Glutamatergic neuron (in vitro differentiated cells): ENCODE data around the gene EVPL. TPM values are rescaled to one million over a fixed set of nuclear protein-coding genes. Genes with fewer than 3 reads are reported as not detected.

ENCODE experiments used
- DNase-seq: peaks from one replicate; pipeline ENCODE4 v3.0.0; 2022
- H3K27ac Mint-ChIP-seq: one replicate; pipeline ENCODE4 v1.8.0; 2020; ENCODE audit warnings: mild to moderate bottlenecking, mixed read lengths, inconsistent platforms; ENCODE audit not compliant: unreplicated experiment
- H3K27me3 Mint-ChIP-seq: one replicate; pipeline ENCODE4 v1.8.0; 2020; ENCODE audit warnings: mild to moderate bottlenecking, moderate library complexity, mixed read lengths, inconsistent platforms; ENCODE audit not compliant: unreplicated experiment
- H3K36me3 Mint-ChIP-seq: one replicate; pipeline ENCODE4 v1.8.0; 2020; ENCODE audit warnings: mild to moderate bottlenecking, mixed read lengths, inconsistent platforms; ENCODE audit not compliant: unreplicated experiment
- H3K4me1 Mint-ChIP-seq: one replicate; pipeline ENCODE4 v1.8.0; 2020; ENCODE audit warnings: mild to moderate bottlenecking, low read depth, mixed read lengths, inconsistent platforms; ENCODE audit not compliant: unreplicated experiment
- H3K4me3 Mint-ChIP-seq: one replicate; pipeline ENCODE4 v1.8.0; 2020; ENCODE audit warnings: mild to moderate bottlenecking, mixed read lengths, inconsistent platforms; ENCODE audit not compliant: unreplicated experiment
- H3K9me3 Mint-ChIP-seq: one replicate; pipeline ENCODE4 v1.8.0; 2020; ENCODE audit warnings: mild to moderate bottlenecking, moderate library complexity, mixed read lengths, inconsistent platforms; ENCODE audit not compliant: unreplicated experiment
- CTCF ChIP-seq: fragments of 200-600 bp; sonication (generic); IDR thresholded peaks from one replicate; pipeline ENCODE4 v1.5.0; 2021; ENCODE audit not compliant: partially characterized antibody, unreplicated experiment
- total RNA-seq: library from RNA; stranded (reverse); fragmentation: NEBNext Ultra II Directional; extraction: Animal tissue kit (Norgen Biotek cat#: 25700); gene quantifications from one replicate; pipeline ENCODE4 v1.2.1, GENCODE V29; 2021; ENCODE audit not compliant: unreplicated experiment

The EVPL gene
- total RNA-seq, 1 donor from 2014 or later, result not detected

GRCh38 chr17:76056882-76057281 lies 29.8 kb upstream of the EVPL start:
- Mint-ChIP-seq H3K4me3 (no peak overlapping the region), H3K4me1 (no peaks in the 10 kb centered on the region), H3K9me3 (no peaks in the 10 kb centered on the region), H3K27ac (no peak overlapping the region), H3K27me3 (no peaks in the 10 kb centered on the region), H3K36me3 (no peaks in the 10 kb centered on the region)
- no peak for TF ChIP-seq CTCF
- no peak for DNase-seq

DNA sequence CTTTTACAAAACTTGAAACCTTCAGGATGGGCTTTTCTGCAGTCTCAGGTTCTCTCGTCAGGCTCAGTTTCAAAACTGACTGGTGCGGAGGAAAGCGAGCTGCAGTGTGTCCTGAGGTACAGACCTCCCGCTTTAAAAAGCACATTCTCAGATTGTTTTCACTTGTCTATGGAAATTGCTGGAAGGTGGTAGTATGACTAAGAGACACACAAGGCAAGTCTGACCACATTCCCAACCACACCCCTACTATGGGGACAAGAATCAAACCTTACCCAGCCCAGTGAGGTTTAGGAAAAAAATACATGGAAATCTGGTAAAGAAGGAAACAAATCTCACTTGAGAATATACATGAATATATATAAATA lies 27.0 kb upstream of the EVPL start:
- no peak for TF ChIP-seq CTCF
- no peaks in the 10 kb centered on the region for H3K27me3 Mint-ChIP-seq
- H3K4me3 Mint-ChIP-seq, result no peak overlapping the region
- no peak overlapping the region for H3K27ac Mint-ChIP-seq
- DNase-seq, result no peak
- no peaks in the 10 kb centered on the region for H3K36me3 Mint-ChIP-seq
- H3K9me3 Mint-ChIP-seq, result no peaks in the 10 kb centered on the region
- H3K4me1 Mint-ChIP-seq, result peaks cover 2% of the 10 kb centered on the region

GRCh38 chr17:76053246-76054111 lies 26.4 kb upstream of the EVPL start:
- no peak for DNase-seq
- H3K27ac Mint-ChIP-seq, result no peak overlapping the region
- no peak overlapping the region for H3K4me3 Mint-ChIP-seq
- no peaks in the 10 kb centered on the region for H3K27me3 Mint-ChIP-seq
- H3K36me3 Mint-ChIP-seq, result no peaks in the 10 kb centered on the region
- H3K4me1 Mint-ChIP-seq, result peaks cover 2% of the 10 kb centered on the region
- no peaks in the 10 kb centered on the region for H3K9me3 Mint-ChIP-seq
- no peak for TF ChIP-seq CTCF

- no peak for TF ChIP-seq CTCF
- H3K27me3 Mint-ChIP-seq, result no peaks in the 10 kb centered on the region
- no peak overlapping the region for H3K27ac Mint-ChIP-seq
- peaks cover 2% of the 10 kb centered on the region for H3K4me1 Mint-ChIP-seq
- no peak for DNase-seq
- H3K36me3 Mint-ChIP-seq, result no peaks in the 10 kb centered on the region
- no peak overlapping the region for H3K4me3 Mint-ChIP-seq
- no peaks in the 10 kb centered on the region for H3K9me3 Mint-ChIP-seq
These were observed 24.5 kb upstream of the EVPL start for GRCh38 chr17:76051561-76051960.
